Panc1 (cell line): ENCODE data around the gene PSPC1. TPM values are rescaled to one million over a fixed set of nuclear protein-coding genes. Genes with fewer than 3 reads are reported as not detected.

Source experiments
- ATAC-seq: fragments of 200-7000 bp; cut with Tn5 transposase; 2 replicates; pipeline ENCODE4 v1.9.1; 2020; ENCODE audit warnings: mild to moderate bottlenecking, moderate library complexity
- BruUV-seq: library from RNA; stranded (reverse); fragments of 400-500 nt; replicated peaks from 2 replicates; lab custom pipeline; 2021; lab: Mats Ljungman, UMichigan
- CTCF ChIA-PET: fragments of 300-600 bp; sonication (Branson Sonifier 250); formaldehyde crosslinking; loops from one replicate; lab custom pipeline; 2022; ENCODE audit warnings: antibody characterized with exemption; lab: Charles Lee
- POLR2A ChIA-PET: fragments of 300-600 bp; sonication (Branson Sonifier 250); formaldehyde crosslinking; loops from one replicate; lab custom pipeline; 2022; ENCODE audit warnings: antibody characterized with exemption; lab: Charles Lee
- DNase-seq: peaks from one replicate; pipeline ENCODE4 v3.0.0-alpha.2; 2010; ENCODE audit warnings: low read depth, low spot score
- H3K27ac ChIP-seq: 2 replicates; pipeline ENCODE4 v1.5.1; 2011; ENCODE audit warnings: mild to moderate bottlenecking, low read length, inconsistent platforms
- H3K27me3 ChIP-seq: fragments of 200-500 bp; sonication (Bioruptor generic); 2 replicates; pipeline ENCODE4 v1.6.0; 2014; ENCODE audit warnings: low read length, inconsistent platforms; ENCODE audit not compliant: control insufficient read depth, insufficient read depth
- H3K36me3 ChIP-seq: fragments of 200-500 bp; sonication (Bioruptor generic); 2 replicates; pipeline ENCODE4 v1.5.1; 2014; ENCODE audit warnings: inconsistent platforms, mild to moderate bottlenecking, low read length, moderate library complexity; ENCODE audit not compliant: control insufficient read depth, insufficient read depth
- H3K4me1 ChIP-seq: 2 replicates; pipeline ENCODE4 v1.5.1; 2011; ENCODE audit warnings: inconsistent platforms, mild to moderate bottlenecking, low read length, moderate library complexity; ENCODE audit not compliant: control insufficient read depth, insufficient read depth
- H3K4me3 ChIP-seq, 2 experiments: 2 replicates each; pipeline ENCODE4 v1.5.1; 2011 to 2012; ENCODE audit warnings: low read depth in 2 of 2, low read length in 2 of 2, mild to moderate bottlenecking in 2 of 2, inconsistent platforms in 1 of 2, moderate library complexity in 1 of 2
- H3K9me3 ChIP-seq: fragments of 200-500 bp; sonication (Bioruptor generic); 2 replicates; pipeline ENCODE4 v1.5.1; 2014; ENCODE audit warnings: low read depth, mild to moderate bottlenecking, inconsistent platforms, low read length, moderate library complexity; ENCODE audit not compliant: control insufficient read depth, insufficient read depth
- POLR2AphosphoS5 ChIP-seq: IDR thresholded peaks from 2 replicates; pipeline ENCODE4 v1.6.1; 2012; ENCODE audit warnings: mild to moderate bottlenecking, low read depth, low read length, moderate library complexity
- SIN3A ChIP-seq: IDR thresholded peaks from 2 replicates; pipeline ENCODE4 v1.6.1; 2012; ENCODE audit warnings: low read depth, mild to moderate bottlenecking, low read length, moderate library complexity, borderline replicate concordance; ENCODE audit not compliant: insufficient read depth
- TCF7L2 ChIP-seq: IDR thresholded peaks from 2 replicates; pipeline ENCODE4 v1.6.1; 2011; ENCODE audit warnings: mild to moderate bottlenecking, low read depth, low read length, inconsistent platforms
- in situ Hi-C: cut with HindIII; loops from 2 replicates; pipeline ENCODE4 v1.10.0; 2016; ENCODE audit warnings: low sequenced_read_pairs, low pct_unique_long_range_greater_than_20kb
- intact Hi-C: fragments of 100-400 bp; cut with micrococcal nuclease; formaldehyde crosslinking; loops from one replicate; pipeline ENCODE4 v1.10.0; 2022; ENCODE audit not compliant: unreplicated experiment
- total RNA-seq: library from RNA; stranded (reverse); gene quantifications from one replicate; pipeline ENCODE4 v1.2.1, GENCODE V29; 2021; ENCODE audit not compliant: unreplicated experiment
- TF ChIP-seq, protein P1 (sequence below): fragments of 450-650 bp; IDR thresholded peaks from 2 replicates; pipeline ENCODE4 v1.5.1; 2017; ENCODE audit warnings: mild to moderate bottlenecking
- TF ChIP-seq, protein P2 (sequence below), 2 experiments: IDR thresholded peaks; 2 replicates each; pipeline ENCODE4 v1.6.1; 2011 to 2012; ENCODE audit warnings: low read depth in 2 of 2, control low read depth in 1 of 2, low read length in 1 of 2, mild to moderate bottlenecking in 1 of 2, moderate library complexity in 1 of 2; ENCODE audit not compliant: insufficient read depth in 1 of 2

Gene PSPC1
- total RNA-seq, 1 experiment from 2014 or later = 39.1 TPM

DNA sequence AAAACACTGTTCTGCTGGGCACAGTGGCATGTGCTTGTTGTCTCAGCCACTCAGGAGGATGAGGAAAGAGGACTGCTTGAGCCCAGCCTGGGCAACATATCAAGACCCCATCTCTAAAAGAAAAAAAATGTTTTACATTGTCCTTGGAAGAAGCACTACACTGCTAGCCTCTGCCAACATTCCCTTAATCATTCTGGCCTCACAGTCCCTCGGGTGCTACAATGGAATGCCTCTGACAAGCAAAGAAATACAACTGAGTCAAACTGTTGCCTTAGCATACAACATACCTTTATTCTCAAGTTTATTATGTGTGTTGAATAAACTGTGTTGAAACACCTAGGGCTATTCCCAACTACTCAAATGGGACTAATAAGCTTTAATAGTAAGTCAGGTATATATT is 56.1 kb downstream of the PSPC1 start:
- POLR2A ChIA-PET = no interaction called here
- BruUV-seq = no TSS peak
- DNase-seq (no peak), ATAC-seq (no peak)
- intact Hi-C loops (no loop called here), in situ Hi-C loops (no loop called here)
- Histone ChIP-seq H3K4me1 (no peaks in the 10 kb centered on the region), H3K36me3 (peaks cover 32% of the 10 kb centered on the region; the same call in 1 of the 2 replicates), H3K27me3 (no peaks in the 10 kb centered on the region), H3K9me3 (no peaks in the 10 kb centered on the region), H3K4me3 (no peak overlapping the region), H3K27ac (no peak overlapping the region)
- CTCF ChIA-PET = no interaction called here
- TF ChIP-seq, protein P1, sequence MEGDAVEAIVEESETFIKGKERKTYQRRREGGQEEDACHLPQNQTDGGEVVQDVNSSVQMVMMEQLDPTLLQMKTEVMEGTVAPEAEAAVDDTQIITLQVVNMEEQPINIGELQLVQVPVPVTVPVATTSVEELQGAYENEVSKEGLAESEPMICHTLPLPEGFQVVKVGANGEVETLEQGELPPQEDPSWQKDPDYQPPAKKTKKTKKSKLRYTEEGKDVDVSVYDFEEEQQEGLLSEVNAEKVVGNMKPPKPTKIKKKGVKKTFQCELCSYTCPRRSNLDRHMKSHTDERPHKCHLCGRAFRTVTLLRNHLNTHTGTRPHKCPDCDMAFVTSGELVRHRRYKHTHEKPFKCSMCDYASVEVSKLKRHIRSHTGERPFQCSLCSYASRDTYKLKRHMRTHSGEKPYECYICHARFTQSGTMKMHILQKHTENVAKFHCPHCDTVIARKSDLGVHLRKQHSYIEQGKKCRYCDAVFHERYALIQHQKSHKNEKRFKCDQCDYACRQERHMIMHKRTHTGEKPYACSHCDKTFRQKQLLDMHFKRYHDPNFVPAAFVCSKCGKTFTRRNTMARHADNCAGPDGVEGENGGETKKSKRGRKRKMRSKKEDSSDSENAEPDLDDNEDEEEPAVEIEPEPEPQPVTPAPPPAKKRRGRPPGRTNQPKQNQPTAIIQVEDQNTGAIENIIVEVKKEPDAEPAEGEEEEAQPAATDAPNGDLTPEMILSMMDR = no peak
- no peak for TF ChIP-seq TCF7L2
- TF ChIP-seq, protein P2, sequence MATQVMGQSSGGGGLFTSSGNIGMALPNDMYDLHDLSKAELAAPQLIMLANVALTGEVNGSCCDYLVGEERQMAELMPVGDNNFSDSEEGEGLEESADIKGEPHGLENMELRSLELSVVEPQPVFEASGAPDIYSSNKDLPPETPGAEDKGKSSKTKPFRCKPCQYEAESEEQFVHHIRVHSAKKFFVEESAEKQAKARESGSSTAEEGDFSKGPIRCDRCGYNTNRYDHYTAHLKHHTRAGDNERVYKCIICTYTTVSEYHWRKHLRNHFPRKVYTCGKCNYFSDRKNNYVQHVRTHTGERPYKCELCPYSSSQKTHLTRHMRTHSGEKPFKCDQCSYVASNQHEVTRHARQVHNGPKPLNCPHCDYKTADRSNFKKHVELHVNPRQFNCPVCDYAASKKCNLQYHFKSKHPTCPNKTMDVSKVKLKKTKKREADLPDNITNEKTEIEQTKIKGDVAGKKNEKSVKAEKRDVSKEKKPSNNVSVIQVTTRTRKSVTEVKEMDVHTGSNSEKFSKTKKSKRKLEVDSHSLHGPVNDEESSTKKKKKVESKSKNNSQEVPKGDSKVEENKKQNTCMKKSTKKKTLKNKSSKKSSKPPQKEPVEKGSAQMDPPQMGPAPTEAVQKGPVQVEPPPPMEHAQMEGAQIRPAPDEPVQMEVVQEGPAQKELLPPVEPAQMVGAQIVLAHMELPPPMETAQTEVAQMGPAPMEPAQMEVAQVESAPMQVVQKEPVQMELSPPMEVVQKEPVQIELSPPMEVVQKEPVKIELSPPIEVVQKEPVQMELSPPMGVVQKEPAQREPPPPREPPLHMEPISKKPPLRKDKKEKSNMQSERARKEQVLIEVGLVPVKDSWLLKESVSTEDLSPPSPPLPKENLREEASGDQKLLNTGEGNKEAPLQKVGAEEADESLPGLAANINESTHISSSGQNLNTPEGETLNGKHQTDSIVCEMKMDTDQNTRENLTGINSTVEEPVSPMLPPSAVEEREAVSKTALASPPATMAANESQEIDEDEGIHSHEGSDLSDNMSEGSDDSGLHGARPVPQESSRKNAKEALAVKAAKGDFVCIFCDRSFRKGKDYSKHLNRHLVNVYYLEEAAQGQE (IDR thresholded peaks at IDR 0.05; ENCODE audit: insufficient read depth in 1 of 2, low read depth in 2 of 2, low read length in 1 of 2) = no peak
- TF ChIP-seq POLR2AphosphoS5 = no peak
- TF ChIP-seq SIN3A = no peak

DNA sequence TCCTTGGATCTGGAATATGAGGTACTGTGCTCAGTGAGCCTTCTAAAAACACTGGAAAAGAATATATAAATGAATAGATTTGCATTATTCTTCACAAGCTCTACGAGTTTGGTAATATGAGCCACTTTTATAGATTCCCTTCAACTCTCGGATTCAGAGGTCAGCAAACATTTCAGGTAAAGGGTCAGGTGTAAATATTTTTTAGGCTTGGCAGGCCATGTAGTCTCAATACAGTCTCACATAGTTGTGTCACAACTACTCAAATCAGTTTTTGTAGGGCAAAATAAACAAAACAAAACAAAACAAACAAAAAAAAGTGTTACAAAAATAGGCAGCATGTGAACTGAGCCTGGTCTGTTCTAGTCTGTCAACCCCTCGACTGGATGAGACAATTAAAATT is 57.4 kb downstream of the PSPC1 start:
- peaks cover 34% of the 10 kb centered on the region; the same call in 1 of the 2 replicates for H3K36me3 ChIP-seq
- no TSS peak for BruUV-seq
- CTCF ChIA-PET = no interaction called here
- POLR2A ChIA-PET = no interaction called here
- no peaks in the 10 kb centered on the region for H3K9me3 ChIP-seq
- H3K4me1 ChIP-seq = no peaks in the 10 kb centered on the region
- H3K4me3 ChIP-seq = no peak overlapping the region
- ATAC-seq (no peak), DNase-seq (no peak)
- H3K27ac ChIP-seq = no peak overlapping the region
- intact Hi-C loops (no loop called here), in situ Hi-C loops (no loop called here)
- no peaks in the 10 kb centered on the region for H3K27me3 ChIP-seq
- TF ChIP-seq, protein P2 (IDR thresholded peaks at IDR 0.05; ENCODE audit: insufficient read depth in 1 of 2, low read depth in 2 of 2, low read length in 1 of 2) = no peak
- TF ChIP-seq TCF7L2 (no peak), POLR2AphosphoS5 (no peak), SIN3A (no peak)
- TF ChIP-seq, protein P1 = no peak
